GM12801 (cell line): ENCODE measurements around the gene DDX10.

Source experiments
- TF ChIP-seq, protein P1 (sequence below): IDR thresholded peaks from one replicate; pipeline ENCODE4 v1.5.1; 2011; ENCODE audit warnings: control low read depth; ENCODE audit not compliant: insufficient read length; ENCODE audit errors: extremely low read depth

DDX10 gene

DNA sequence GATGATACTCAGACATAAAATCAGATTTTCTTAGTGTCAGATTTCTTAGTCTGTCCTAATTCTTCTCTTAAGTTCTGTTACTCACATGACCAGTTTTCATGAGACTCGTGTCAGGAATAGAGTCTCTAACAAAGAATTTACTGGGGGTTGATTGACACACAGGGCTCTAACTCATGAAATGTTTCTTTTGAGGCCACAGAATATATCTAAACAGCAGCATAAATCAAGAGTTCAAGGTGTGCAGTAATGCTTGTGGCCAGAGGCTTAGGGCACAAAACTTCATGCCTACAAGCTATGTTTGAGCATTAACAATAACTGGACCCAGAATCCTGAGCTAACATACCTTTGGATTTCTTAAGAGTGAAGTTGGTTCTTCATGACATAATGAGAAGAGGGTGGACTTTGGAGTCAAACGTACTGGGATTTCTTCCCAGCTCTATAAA is 237.2 kb downstream of the DDX10 start:
- TF ChIP-seq, protein P1, sequence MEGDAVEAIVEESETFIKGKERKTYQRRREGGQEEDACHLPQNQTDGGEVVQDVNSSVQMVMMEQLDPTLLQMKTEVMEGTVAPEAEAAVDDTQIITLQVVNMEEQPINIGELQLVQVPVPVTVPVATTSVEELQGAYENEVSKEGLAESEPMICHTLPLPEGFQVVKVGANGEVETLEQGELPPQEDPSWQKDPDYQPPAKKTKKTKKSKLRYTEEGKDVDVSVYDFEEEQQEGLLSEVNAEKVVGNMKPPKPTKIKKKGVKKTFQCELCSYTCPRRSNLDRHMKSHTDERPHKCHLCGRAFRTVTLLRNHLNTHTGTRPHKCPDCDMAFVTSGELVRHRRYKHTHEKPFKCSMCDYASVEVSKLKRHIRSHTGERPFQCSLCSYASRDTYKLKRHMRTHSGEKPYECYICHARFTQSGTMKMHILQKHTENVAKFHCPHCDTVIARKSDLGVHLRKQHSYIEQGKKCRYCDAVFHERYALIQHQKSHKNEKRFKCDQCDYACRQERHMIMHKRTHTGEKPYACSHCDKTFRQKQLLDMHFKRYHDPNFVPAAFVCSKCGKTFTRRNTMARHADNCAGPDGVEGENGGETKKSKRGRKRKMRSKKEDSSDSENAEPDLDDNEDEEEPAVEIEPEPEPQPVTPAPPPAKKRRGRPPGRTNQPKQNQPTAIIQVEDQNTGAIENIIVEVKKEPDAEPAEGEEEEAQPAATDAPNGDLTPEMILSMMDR = no peak

DNA sequence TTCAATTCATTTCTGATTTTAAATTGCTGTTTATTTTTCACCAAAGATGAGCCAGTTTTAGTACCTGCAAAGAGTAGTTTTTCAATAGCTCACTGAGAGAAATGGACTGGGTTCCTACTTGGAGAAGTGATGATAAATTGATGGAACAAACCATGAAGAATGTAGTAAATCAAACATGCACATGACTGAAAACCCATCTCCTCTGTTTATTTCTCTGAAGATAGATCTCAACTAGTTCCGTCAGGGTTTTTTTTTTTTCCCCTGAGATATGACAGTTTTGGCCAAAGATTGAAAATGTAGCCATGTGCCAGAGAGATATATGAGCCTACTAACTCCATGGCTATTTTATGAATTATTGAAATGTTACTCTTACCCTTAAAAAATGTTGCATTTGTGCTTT is 239.6 kb downstream of the DDX10 start:
- TF ChIP-seq, protein P1 = no peak

DNA sequence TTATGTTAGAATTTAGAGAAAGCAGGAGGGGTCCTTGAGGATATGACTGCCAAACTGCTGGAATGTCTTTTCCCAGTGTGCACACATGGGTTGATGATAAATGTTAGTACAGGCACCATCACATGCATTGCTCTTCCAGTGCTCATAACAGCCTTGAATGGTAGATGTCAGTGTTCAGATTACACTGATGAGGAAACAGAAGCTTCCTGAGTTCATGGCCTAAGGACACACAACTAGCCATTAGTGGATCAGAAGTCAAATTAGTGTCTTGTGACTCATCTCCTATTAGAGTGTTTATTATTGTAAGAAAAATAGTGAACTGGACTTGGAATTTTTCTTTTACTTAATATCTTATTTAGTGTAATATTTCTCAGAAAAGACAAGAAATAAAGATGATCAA is 241.5 kb downstream of the DDX10 start:
- TF ChIP-seq, protein P1 = no peak

DNA sequence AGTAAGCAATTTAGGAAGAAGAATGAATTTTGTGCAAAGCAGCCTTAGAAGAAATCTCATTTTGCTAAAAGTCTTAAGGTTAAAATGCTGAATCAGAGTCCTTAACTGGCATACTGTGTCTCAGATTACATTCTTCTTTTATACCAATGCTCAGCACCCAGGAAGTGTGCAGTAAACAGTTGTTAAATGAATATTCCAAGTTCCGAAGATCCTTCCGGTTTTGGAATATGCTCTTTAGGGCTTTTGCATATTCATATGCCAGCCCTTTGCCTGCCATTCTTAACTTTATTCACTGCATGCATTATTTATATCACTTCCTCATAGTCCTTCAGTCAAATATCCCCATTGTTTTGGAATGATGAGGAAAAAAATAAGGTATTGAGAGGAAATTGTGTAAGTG is 242.0 kb downstream of the DDX10 start:
- TF ChIP-seq, protein P1 = no peak

DNA sequence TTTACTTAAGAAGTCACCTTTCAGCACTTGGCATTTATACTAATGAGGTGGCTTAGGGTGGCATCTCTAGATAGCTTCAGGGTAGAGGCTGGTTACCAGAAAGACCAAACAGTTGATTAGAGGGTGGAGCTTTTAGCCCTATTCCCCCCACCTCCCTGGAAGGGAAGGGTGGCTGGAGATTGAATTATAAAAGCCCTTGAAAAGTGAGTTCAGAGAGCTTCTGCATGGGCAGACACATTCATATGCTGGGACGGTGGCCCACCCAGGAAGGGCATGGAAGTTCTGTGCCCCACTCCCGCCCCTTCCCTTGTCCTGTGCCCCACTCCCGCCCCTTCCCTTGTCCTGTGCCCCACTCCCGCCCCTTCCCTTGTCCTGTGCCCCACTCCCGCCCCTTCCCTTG is 244.2 kb downstream of the DDX10 start:
- TF ChIP-seq, protein P1 = no peak

DNA sequence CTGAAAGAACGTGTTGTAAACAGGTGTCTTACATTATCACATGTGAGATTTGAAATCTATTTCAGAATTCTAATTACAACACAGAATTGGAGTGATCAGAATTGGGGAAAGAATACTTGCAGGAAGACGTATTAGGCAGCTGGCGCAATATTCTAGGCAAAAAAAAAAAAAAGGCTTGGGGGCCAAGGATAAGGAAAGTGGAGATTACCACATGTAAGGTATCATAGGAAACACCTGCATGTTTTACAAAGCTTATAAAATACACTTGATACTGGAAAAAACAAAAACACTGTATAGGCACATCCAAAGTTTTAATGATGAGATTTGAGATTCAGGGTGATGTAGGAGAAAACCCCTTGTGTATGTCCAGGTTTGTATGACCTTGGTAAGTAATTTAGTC is 245.1 kb downstream of the DDX10 start:
- TF ChIP-seq, protein P1 = no peak

DNA sequence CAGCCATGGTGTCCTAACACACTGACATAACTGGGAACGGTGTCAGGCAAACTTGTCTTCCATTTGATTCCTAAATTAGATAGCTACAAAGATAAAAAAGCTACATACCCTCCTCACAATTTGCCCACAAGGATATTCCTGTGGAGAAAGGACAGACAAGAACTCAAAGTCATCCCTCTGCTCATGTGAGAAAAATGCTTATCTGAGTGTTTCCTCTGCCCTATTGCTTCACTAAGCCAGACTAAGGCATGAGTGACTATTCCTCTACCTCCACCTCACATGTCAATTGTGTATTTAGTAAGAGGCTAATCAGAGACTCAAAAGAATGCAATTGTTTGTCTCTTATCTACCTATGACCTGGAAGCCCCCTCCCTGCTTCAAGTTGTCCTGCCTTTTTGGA is 247.7 kb downstream of the DDX10 start:
- TF ChIP-seq, protein P1 = no peak

DNA sequence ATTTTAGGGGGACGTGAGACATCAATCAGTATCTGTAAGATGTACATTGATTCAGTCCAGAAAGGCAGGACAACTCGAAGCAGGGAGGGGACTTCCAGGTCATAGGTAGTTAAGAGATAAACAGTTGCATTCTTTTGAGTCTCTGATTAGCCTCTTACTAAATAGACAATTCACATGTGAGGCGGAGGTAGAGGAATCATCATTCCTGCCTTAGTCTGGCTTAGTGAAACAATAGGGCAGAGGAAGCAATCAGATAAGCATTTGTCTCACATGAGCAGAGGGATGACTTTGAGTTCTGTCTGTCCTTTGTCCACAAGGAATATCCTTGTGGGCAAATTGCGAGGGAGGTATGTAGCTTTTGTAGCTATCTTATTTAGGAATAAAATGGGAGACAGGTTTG is 248.3 kb downstream of the DDX10 start:
- TF ChIP-seq, protein P1 = no peak
